GM12801 (cell line): ENCODE measurements around the gene IGFBP3.

Source experiments
- CTCF ChIP-seq: IDR thresholded peaks from one replicate; pipeline ENCODE4 v1.5.1; 2011; ENCODE audit warnings: control low read depth; ENCODE audit not compliant: insufficient read length; ENCODE audit errors: extremely low read depth

Gene IGFBP3

GRCh38 chr7:45915606-45916005 is 5.5 kb downstream of the IGFBP3 start:
- TF ChIP-seq CTCF, result no peak

- no peak for TF ChIP-seq CTCF
Measured at GRCh38 chr7:45914911-45915310, 6.2 kb downstream of the IGFBP3 start.

GRCh38 chr7:45912972-45913371 is 8.1 kb downstream of the IGFBP3 start:
- TF ChIP-seq CTCF, result no peak

GRCh38 chr7:45911311-45911710 is 9.8 kb downstream of the IGFBP3 start:
- TF ChIP-seq CTCF, result no peak

- no peak for TF ChIP-seq CTCF
Measured at GRCh38 chr7:45910855-45911254, 10.2 kb downstream of the IGFBP3 start.

- no peak for TF ChIP-seq CTCF
Measured at GRCh38 chr7:45909561-45909960, 11.5 kb downstream of the IGFBP3 start.

- TF ChIP-seq CTCF, result no peak
Measured at GRCh38 chr7:45902820-45903219, 18.3 kb downstream of the IGFBP3 start.

GRCh38 chr7:45901566-45901965 is 19.5 kb downstream of the IGFBP3 start:
- no peak for TF ChIP-seq CTCF
